COLO668 (cell line): ENCODE results near the gene GFRA4.
"Not testable (repeated sequence)": the region's sequence is repeated elsewhere in the genome, so short reads cannot be mapped to it uniquely, and the experiment has no call there.

Source experiments
- DNase-seq: peaks from one replicate; lab custom pipeline; 2025; ENCODE audit not compliant: unreplicated experiment; lab: John Stamatoyannopoulos, UW

Gene GFRA4

GRCh38 chr20:3627476-3627875 is 35.7 kb downstream of the GFRA4 start:
- no peak for DNase-seq

- DNase-seq, result no peak
These were observed 40.8 kb downstream of the GFRA4 start for GRCh38 chr20:3622406-3622805.

- DNase-seq, result no peak
These were observed 42.1 kb downstream of the GFRA4 start for GRCh38 chr20:3621111-3621510.

- no peak for DNase-seq
These were observed 46.9 kb downstream of the GFRA4 start for GRCh38 chr20:3616250-3616649.

GRCh38 chr20:3615171-3615840 is 47.9 kb downstream of the GFRA4 start:
- not testable (repeated sequence) for DNase-seq

- no peak for DNase-seq
These were observed 48.7 kb downstream of the GFRA4 start for GRCh38 chr20:3614466-3614865.

- no peak for DNase-seq
These were observed 49.3 kb downstream of the GFRA4 start for GRCh38 chr20:3613821-3614440.

GRCh38 chr20:3612795-3613572 is 50.2 kb downstream of the GFRA4 start:
- DNase-seq, result no peak

GRCh38 chr20:3611901-3612300 is 51.3 kb downstream of the GFRA4 start:
- DNase-seq, result no peak
